ENCODE data around the gene NLK. TPM values are rescaled to one million over a fixed set of nuclear protein-coding genes. Genes with fewer than 3 reads are reported as not detected.

The NLK gene
- total and polyA plus RNA-seq, 10 of the 15 experiments (the other 5 are each of a cell fraction or from before 2014, with no cell fraction given) = 5.0 to 22.9 (median 15.0) TPM

DNA sequence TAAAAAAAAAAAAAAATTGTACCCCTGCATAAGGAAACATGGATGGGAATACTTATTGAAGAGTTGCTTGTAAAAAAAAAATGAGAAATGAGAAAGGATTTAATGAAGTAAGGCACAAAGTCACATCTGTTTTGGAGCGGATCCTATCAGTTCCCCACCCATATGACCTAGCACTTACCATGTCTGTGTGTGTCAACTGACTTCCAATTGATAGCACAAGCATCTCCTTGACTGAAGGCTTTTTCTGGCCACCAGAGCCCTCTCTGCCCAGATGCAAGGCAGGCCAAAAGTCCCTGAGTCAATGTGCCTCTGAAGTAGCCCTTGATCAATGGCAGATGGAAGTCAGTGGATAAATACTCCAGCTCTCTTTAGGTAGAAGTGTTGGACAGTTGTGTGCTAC, 13.4 kb upstream of the NLK start:
- in situ Hi-C loops (cut with MboI) (no loop called here), intact Hi-C loops (cut with micrococcal nuclease; ENCODE audit: unreplicated experiment) (no loop called here)
- ChIA-PET RAD21 (ENCODE audit: unreplicated experiment) (interaction anchor here (1.0 kb wide), 2 partner anchors 12 to 27 kb away, joined by 3 to 4 read pairs; no protein-coding TSS in a partner anchor), POLR2A (interaction anchor here (1.5 kb wide), 1 partner anchor 12 kb away, joined by 3 read pairs; no protein-coding TSS in a partner anchor), CTCF (no interaction called here), SMC1A (ENCODE audit: uncharacterized antibody, unreplicated experiment) (interaction anchor here (1.7 kb wide), 1 partner anchor 44 kb away, joined by 3 read pairs; no protein-coding TSS in a partner anchor)
- Histone ChIP-seq H3K27ac (ENCODE audit: control insufficient read depth, insufficient read depth) (no peak overlapping the region), H3K4me3 (no peak overlapping the region), H3K4me1 (ENCODE audit: control insufficient read depth, insufficient read depth, low read length) (no peaks in the 10 kb centered on the region), H4K20me1 (ENCODE audit: control insufficient read depth, insufficient read depth) (no peaks in the 10 kb centered on the region), H3K9me3 (replicated peaks; ENCODE audit: control insufficient read depth, insufficient read depth, low read length) (no peaks in the 10 kb centered on the region), H3K9ac (ENCODE audit: control insufficient read depth, insufficient read depth, low read length) (no peak overlapping the region), H3K4me2 (ENCODE audit: control insufficient read depth, insufficient read depth) (no peak overlapping the region), H3K36me3 (ENCODE audit: control insufficient read depth in 2 of 2, insufficient read depth in 2 of 2, low read length in 1 of 2) (no peaks in the 10 kb centered on the region), H2AFZ (ENCODE audit: control insufficient read depth, low read depth, low read length) (no peak overlapping the region), H3K27me3 (replicated peaks in 1 of 2; ENCODE audit: control insufficient read depth in 2 of 2, insufficient read depth in 2 of 2, low read length in 1 of 2) (no peaks in the 10 kb centered on the region), H3K79me2 (ENCODE audit: control insufficient read depth, insufficient read depth, low read length) (no peaks in the 10 kb centered on the region)
- 32% methylated on average over 1 of the region's 1 CpG for WGBS (ENCODE audit: insufficient coverage, insufficient replicate concordance, low lambda C conversion rate, missing lambda C conversion rate)
- DNase-seq (ENCODE audit: low read depth, low spot score) (no peak), ATAC-seq (no peak), FAIRE-seq (no peak)
- BruUV-seq (replicated peaks) = no TSS peak
- no peak for TF ChIP-seq ZNF217 (IDR thresholded peaks at IDR 0.05)
- no peak for TF ChIP-seq KLF5 (IDR thresholded peaks at IDR 0.05; ENCODE audit: partially characterized antibody)
- TF ChIP-seq, protein P1, sequence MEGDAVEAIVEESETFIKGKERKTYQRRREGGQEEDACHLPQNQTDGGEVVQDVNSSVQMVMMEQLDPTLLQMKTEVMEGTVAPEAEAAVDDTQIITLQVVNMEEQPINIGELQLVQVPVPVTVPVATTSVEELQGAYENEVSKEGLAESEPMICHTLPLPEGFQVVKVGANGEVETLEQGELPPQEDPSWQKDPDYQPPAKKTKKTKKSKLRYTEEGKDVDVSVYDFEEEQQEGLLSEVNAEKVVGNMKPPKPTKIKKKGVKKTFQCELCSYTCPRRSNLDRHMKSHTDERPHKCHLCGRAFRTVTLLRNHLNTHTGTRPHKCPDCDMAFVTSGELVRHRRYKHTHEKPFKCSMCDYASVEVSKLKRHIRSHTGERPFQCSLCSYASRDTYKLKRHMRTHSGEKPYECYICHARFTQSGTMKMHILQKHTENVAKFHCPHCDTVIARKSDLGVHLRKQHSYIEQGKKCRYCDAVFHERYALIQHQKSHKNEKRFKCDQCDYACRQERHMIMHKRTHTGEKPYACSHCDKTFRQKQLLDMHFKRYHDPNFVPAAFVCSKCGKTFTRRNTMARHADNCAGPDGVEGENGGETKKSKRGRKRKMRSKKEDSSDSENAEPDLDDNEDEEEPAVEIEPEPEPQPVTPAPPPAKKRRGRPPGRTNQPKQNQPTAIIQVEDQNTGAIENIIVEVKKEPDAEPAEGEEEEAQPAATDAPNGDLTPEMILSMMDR (IDR thresholded peaks at IDR 0.05 in 2 of 3, conservative IDR thresholded peaks at IDR 0.05 in 1 of 3; ENCODE audit: control insufficient read depth in 2 of 3, extremely low read depth in 1 of 3, insufficient read depth in 1 of 3, low read depth in 3 of 3, low read length in 3 of 3) = no peak
- TF ChIP-seq, protein P2, sequence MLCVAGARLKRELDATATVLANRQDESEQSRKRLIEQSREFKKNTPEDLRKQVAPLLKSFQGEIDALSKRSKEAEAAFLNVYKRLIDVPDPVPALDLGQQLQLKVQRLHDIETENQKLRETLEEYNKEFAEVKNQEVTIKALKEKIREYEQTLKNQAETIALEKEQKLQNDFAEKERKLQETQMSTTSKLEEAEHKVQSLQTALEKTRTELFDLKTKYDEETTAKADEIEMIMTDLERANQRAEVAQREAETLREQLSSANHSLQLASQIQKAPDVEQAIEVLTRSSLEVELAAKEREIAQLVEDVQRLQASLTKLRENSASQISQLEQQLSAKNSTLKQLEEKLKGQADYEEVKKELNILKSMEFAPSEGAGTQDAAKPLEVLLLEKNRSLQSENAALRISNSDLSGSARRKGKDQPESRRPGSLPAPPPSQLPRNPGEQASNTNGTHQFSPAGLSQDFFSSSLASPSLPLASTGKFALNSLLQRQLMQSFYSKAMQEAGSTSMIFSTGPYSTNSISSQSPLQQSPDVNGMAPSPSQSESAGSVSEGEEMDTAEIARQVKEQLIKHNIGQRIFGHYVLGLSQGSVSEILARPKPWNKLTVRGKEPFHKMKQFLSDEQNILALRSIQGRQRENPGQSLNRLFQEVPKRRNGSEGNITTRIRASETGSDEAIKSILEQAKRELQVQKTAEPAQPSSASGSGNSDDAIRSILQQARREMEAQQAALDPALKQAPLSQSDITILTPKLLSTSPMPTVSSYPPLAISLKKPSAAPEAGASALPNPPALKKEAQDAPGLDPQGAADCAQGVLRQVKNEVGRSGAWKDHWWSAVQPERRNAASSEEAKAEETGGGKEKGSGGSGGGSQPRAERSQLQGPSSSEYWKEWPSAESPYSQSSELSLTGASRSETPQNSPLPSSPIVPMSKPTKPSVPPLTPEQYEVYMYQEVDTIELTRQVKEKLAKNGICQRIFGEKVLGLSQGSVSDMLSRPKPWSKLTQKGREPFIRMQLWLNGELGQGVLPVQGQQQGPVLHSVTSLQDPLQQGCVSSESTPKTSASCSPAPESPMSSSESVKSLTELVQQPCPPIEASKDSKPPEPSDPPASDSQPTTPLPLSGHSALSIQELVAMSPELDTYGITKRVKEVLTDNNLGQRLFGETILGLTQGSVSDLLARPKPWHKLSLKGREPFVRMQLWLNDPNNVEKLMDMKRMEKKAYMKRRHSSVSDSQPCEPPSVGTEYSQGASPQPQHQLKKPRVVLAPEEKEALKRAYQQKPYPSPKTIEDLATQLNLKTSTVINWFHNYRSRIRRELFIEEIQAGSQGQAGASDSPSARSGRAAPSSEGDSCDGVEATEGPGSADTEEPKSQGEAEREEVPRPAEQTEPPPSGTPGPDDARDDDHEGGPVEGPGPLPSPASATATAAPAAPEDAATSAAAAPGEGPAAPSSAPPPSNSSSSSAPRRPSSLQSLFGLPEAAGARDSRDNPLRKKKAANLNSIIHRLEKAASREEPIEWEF (IDR thresholded peaks at IDR 0.05; ENCODE audit: insufficient replicate concordance, low read depth, low read length) = no peak
- TF ChIP-seq, protein P3, sequence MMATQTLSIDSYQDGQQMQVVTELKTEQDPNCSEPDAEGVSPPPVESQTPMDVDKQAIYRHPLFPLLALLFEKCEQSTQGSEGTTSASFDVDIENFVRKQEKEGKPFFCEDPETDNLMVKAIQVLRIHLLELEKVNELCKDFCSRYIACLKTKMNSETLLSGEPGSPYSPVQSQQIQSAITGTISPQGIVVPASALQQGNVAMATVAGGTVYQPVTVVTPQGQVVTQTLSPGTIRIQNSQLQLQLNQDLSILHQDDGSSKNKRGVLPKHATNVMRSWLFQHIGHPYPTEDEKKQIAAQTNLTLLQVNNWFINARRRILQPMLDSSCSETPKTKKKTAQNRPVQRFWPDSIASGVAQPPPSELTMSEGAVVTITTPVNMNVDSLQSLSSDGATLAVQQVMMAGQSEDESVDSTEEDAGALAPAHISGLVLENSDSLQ (IDR thresholded peaks at IDR 0.05) = no peak
- TF ChIP-seq ATF7 (IDR thresholded peaks at IDR 0.05; ENCODE audit: low read depth) = no peak
- TF ChIP-seq TCF12 (IDR thresholded peaks at IDR 0.05; ENCODE audit: low read depth, low read length) = no peak
- no peak for TF ChIP-seq MXI1 (IDR thresholded peaks at IDR 0.05; ENCODE audit: low read depth, low read length)
- TF ChIP-seq, protein P4, sequence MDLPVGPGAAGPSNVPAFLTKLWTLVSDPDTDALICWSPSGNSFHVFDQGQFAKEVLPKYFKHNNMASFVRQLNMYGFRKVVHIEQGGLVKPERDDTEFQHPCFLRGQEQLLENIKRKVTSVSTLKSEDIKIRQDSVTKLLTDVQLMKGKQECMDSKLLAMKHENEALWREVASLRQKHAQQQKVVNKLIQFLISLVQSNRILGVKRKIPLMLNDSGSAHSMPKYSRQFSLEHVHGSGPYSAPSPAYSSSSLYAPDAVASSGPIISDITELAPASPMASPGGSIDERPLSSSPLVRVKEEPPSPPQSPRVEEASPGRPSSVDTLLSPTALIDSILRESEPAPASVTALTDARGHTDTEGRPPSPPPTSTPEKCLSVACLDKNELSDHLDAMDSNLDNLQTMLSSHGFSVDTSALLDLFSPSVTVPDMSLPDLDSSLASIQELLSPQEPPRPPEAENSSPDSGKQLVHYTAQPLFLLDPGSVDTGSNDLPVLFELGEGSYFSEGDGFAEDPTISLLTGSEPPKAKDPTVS (IDR thresholded peaks at IDR 0.05; ENCODE audit: low read depth, low read length) = no peak
- TF ChIP-seq, protein P5, sequence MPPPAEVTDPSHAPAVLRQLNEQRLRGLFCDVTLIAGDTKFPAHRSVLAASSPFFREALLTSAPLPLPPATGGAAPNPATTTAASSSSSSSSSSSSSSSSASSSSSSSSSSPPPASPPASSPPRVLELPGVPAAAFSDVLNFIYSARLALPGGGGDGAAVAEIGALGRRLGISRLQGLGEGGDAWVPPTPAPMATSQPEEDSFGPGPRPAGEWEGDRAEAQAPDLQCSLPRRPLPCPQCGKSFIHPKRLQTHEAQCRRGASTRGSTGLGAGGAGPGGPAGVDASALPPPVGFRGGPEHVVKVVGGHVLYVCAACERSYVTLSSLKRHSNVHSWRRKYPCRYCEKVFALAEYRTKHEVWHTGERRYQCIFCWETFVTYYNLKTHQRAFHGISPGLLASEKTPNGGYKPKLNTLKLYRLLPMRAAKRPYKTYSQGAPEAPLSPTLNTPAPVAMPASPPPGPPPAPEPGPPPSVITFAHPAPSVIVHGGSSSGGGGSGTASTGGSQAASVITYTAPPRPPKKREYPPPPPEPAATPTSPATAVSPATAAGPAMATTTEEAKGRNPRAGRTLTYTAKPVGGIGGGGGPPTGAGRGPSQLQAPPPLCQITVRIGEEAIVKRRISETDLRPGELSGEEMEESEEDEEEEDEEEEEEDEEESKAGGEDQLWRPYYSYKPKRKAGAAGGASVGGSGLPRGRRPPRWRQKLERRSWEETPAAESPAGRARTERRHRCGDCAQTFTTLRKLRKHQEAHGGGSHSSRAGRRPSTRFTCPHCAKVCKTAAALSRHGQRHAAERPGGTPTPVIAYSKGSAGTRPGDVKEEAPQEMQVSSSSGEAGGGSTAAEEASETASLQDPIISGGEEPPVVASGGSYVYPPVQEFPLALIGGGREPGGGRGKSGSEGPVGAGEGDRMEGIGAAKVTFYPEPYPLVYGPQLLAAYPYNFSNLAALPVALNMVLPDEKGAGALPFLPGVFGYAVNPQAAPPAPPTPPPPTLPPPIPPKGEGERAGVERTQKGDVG (CRISPR knock-in tag; IDR thresholded peaks at IDR 0.05) = no peak

All from GM12878 (cell line).